Epidermal melanocyte (primary cell): Measurements from ENCODE around the gene CISTR.
"Not testable (repeated sequence)": the region's sequence is repeated elsewhere in the genome, so short reads cannot be mapped to it uniquely, and the experiment has no call there.

Source experiments
- DNase-seq: peaks from one replicate; pipeline ENCODE4 v3.0.0; 2011; ENCODE audit warnings: low spot score; ENCODE audit not compliant: insufficient read length

CISTR gene

GRCh38 chr12:53720946-53721345 is 30.8 kb downstream of the CISTR start:
- no peak for DNase-seq

- DNase-seq = no peak
Measured at GRCh38 chr12:53719649-53720048, 32.1 kb downstream of the CISTR start.

- not testable (repeated sequence) for DNase-seq
Measured at GRCh38 chr12:53718567-53718966, 33.2 kb downstream of the CISTR start.

GRCh38 chr12:53717319-53717718 is 34.5 kb downstream of the CISTR start:
- DNase-seq = no peak

GRCh38 chr12:53714004-53714403 is 37.8 kb downstream of the CISTR start:
- DNase-seq = no peak

- DNase-seq = no peak
Measured at GRCh38 chr12:53713516-53713915, 38.3 kb downstream of the CISTR start.

- DNase-seq = no peak
Measured at GRCh38 chr12:53712059-53712643, 39.6 kb downstream of the CISTR start.

GRCh38 chr12:53710091-53710490 is 41.7 kb downstream of the CISTR start:
- DNase-seq = no peak

- no peak for DNase-seq
Measured at GRCh38 chr12:53709671-53710070, 42.1 kb downstream of the CISTR start.

GRCh38 chr12:53706080-53706479 is 45.7 kb downstream of the CISTR start:
- no peak for DNase-seq

- no peak for DNase-seq
Measured at GRCh38 chr12:53703756-53704155, 48.0 kb downstream of the CISTR start.

- DNase-seq = peak; percentile 82
Measured at GRCh38 chr12:53701518-53702264, 50.1 kb downstream of the CISTR start.

- DNase-seq = no peak
Measured at GRCh38 chr12:53700567-53700966, 51.2 kb downstream of the CISTR start.

GRCh38 chr12:53699678-53700025 is 52.1 kb downstream of the CISTR start:
- DNase-seq = no peak

- DNase-seq = no peak
Measured at GRCh38 chr12:53698948-53699677, 52.7 kb downstream of the CISTR start.

GRCh38 chr12:53696655-53697331 is 55.0 kb downstream of the CISTR start:
- DNase-seq = no peak
